ENCODE measurements around the gene ANLN.
A peak's percentile ranks its signal among the peaks of the same experiment; 100 is the strongest.
"Not testable (repeated sequence)": the region's sequence is repeated elsewhere in the genome, so short reads cannot be mapped to it uniquely, and the experiment has no call there.

The ANLN gene

DNA sequence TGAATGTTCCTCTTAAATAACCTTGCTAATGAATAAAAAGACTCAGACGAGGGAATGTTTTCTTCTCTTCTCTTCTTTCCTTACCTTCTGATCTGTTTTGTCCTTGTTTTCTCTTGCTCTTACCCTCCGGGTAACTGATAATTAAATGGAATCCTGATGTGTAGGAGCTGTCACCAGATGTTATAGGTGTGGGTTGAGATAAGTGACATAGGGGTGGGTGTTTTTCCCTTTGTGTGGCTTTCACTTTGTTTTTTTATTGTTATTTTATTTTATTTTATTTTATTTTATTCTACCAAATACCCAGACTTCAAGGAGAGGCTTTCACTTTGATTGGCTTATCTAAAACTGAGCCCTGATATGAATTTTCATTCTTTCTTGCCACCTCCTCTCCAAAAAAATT lies 25.5 kb downstream of the ANLN start:
- no peak for DNase-seq (ENCODE audit: low read depth)

DNA sequence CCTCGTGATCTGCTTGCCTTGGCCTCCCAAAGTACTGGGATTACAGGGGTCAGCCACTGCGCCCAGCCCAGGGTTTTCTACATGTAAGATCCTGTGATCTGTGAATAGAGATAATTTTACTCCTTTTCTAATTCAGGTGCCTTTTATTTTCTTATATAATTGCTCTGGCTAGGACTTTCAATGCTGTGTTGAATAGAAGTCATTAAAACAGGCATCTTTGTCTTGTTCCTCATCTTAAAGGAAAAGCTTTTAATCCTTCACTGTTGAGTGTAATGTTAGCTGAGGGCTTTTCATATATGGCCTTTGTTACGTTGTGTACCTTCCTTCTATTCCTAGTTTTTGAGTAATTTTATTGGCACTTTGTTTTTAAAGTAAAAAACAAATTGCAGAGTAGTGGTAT lies 26.6 kb downstream of the ANLN start:
- no peak for DNase-seq (ENCODE audit: low read depth)

DNA sequence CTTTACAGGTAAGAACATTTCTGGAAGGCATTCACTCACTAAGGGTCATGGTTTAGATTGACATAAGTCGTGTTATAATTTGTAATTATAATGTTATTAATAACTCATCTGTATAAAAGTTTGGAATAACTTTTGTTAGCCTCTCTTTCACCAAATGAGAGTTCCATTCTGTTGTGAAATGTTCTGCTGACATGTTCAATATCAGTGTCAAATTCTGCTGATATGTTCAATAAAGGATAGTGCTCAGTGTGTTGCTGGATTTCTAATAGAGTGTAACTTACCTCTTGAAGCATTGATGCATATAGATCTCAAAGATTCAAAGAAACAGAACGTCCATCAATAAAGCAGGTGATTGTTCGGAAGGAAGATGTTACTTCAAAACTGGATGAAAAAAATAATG lies 30.6 kb downstream of the ANLN start:
- no peak for DNase-seq (ENCODE audit: low read depth)

DNA sequence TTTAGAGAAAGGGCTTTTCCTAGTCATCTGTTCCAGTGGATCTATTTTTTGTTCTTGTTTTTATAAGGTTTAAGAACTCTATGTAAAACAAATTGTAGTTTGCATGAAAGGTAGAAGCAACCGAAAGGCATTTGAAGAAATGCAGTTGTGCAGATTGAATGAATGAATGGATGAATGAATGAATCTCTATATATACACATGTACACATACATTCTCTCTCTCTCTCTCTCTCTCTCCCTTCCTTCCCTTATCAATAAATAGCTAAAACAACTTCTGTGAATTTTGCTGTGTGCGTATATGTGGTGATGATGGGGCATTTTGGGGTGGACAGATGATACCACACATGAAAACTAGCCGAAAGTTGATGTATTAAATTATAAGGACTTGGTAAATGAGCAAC lies 32.4 kb downstream of the ANLN start:
- DNase-seq (ENCODE audit: low read depth): no peak

DNA sequence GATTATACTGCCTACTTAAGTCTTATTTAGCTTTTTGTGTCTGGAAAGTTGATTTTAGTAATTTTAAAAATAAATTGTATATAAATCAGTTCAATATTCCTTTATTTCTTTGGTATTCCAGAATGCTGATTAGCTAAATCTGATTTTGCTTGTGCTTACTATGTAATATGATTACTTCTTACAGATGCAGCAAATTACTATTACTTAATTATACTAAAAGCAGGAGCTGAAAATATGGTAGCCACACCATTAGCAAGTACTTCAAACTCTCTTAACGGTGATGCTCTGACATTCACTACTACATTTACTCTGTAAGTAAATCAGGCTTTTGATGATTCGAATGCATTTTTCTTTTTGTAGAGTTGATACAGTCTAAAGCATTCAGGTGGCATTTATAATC lies 34.0 kb downstream of the ANLN start:
- DNase-seq (ENCODE audit: low read depth): no peak

DNA sequence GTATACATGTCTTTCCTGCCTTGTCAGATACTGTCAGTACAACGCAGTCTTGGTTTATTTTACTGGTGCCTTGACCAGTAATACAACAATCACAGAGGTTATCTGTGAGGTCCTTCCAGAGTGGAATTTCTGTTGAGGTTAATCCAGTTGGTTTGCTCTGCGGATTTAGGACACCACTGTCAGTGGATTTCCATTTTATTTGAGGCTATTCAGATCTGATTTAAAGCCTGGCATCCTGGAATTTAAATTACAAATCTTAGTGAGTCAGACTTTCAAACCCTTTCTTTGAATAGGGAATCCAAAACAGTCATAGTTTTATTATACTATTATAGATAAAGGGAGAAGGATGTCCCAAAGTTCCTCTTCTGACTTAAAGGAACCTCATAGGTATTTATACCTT lies 40.5 kb downstream of the ANLN start:
- no peak for DNase-seq (ENCODE audit: low read depth)

DNA sequence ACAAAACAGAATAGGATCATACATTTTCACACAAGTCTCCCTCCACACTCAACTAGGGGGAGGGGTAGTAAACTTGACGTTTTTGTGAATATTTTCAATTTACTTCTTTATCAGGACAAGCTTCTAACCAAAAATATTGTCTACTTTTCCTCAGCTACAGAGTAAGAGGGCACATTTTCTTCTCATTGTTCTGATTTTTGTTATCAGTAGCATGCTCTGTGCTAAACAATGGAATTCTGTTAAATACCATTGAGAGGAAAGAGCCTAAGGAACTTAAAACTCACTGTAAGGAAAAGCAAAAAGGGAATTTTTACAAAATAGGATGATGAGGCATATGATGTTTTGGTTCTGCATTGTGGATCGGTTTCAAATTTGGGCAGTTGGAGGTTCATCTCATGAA lies 41.2 kb downstream of the ANLN start:
- DNase-seq (ENCODE audit: low read depth): no peak

DNA sequence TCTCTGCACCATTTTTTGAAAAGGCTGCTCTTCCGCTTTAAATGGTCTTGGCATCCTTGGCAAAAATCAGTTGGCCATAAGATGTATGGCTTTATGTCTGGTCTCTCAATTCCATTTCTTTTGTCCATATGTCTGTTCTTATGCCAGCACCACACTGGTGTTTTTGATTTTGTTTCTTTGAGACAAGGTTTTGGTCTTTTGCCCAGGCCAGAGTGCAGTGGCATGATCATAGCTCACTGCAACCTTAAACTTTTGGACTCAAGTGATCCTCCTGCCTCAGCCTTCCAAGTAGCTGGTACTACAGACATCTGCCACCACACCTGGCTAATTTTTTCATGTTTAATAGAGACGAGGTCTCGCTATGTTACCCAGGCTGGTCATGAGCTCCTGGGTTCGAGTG lies 48.5 kb downstream of the ANLN start:
- DNase-seq (ENCODE audit: low read depth): no peak

DNA sequence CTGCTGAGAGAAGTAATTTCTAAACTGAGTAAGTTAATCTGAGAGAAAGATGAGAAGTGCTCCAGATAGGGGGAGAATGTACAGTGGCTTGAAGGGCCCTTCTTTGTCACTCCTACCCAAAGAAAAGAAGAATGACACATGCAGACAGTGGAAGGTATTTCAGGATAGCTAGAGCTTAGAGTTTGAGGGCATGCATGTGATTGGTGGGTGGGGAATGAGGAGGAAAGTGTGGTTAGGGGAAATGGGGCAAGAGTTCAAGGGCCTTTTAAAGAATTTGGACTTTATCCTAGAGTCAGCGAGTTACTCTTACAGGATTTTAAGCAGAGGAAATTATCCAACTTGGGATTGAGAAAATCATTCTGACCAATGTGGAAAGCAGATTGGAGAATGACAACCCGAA lies 50.0 kb downstream of the ANLN start:
- peak; percentile 7 for DNase-seq (ENCODE audit: low read depth)

DNA sequence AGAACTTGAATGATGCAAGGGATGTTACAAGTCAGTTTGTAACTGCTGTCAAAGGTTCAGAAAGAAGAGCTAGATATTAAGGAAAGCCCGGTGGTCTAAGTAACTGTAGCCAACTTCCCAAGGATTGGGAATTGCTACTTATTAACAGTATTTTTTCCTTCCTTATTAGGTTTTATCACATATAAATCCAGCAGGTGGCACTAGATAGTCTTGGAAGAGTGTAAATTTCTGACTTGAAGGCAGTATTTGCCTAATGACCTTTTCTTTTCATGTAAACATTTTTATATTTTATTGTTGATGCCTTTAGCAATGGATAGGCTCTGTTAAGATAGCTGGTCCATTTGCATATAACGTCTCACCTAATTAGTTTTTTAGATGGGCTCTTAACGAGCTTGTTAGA lies 51.2 kb downstream of the ANLN start:
- peak; percentile 49 for DNase-seq (ENCODE audit: low read depth)

DNA sequence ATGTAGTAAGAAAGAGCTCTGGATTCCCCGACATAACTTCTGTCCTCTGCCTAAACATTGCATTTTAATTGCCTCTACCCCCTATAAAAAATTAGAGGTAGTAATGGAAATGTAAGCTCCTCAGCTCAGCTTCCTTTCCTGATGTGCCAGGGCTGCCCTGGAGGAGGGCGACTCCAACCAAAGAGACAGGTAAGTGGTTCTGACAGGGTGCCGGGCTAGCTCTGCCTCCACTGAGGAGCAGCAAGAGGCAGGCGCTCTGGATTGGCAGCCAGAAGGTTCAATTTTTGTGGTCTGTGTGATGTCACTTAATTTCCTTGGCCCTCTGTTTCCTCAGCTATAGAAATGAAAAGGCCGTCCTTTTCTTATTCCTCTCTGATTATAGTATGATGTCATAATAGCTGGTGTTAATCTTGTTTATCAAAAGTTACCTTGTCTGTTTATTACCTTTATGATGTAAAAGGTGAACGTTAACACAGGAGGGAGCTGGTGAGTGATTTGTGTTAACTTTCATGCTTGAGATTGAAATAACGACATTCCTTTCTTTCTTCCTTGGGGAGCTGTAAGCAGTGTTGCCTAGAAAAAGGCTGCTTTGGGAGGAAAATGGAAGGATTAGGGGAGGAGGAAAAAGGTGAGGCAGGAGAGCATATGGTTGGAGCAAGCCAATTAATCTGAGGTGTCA lies 51.8 kb downstream of the ANLN start:
- no peak for DNase-seq (ENCODE audit: low read depth)

DNA sequence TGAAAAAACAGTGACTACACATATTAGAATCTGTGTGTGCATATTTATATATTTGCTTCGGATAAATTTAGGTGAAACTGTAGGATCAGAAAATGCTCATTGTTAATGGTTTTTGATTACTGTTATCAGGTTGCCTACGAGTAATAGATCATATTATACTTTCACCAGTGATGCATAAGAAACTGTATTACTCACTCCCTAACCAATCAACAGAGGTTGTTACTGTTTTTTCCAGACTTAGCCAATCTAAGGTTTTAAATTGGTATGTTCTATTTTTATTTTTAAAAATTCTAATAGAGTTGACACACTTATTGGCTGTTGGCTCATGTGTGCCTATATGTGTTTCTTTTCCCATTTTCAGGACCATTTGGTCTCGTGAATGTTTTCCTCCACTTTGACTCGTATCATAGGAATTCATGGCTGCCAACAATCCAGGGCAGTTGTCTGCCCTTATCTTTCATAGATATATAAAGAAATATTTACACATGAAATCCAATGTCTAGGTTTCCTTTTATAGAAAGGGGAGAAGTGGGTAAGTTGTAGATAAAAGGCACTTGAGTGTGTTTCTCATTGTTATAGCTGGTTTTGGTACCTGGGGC lies 59.2 kb downstream of the ANLN start:
- DNase-seq (ENCODE audit: low read depth): peak; percentile 50

DNA sequence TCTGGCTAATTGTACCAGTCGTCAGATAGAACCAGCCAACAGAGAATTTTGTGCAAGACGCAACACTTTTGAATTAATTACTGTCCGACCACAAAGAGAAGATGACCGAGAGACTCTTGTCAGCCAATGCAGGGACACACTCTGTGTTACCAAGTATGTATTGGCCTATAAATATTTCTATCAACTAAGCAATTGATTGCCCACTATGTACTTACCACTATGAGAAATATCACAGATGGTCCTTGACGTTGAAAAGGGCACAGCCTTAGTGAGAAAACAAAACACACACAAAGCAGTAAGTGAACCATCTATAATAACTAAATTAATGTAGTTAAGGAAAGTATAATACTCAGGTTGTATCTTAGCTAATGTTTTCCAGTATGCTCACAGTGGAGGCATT lies 60.0 kb downstream of the ANLN start:
- no peak for DNase-seq (ENCODE audit: low read depth)

DNA sequence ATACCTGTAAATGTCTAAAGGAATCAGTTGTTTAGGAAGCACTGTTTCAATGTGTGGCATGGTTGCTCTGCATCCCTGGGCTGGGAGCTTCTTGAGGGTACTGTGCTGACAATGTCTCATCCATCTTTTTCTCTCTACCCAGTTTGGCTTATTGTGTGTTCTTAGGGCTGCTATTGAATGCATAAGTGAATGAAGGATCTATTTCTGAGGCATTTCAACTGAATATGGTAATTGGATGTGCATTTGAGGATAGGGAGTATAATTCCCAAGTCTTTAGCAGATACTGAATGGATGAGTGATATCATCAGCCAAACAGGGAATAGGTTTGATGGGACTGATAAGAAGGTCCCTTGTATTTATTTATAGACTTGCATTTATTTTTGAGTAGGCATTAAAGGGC lies 64.1 kb downstream of the ANLN start:
- DNase-seq (ENCODE audit: low read depth): no peak

DNA sequence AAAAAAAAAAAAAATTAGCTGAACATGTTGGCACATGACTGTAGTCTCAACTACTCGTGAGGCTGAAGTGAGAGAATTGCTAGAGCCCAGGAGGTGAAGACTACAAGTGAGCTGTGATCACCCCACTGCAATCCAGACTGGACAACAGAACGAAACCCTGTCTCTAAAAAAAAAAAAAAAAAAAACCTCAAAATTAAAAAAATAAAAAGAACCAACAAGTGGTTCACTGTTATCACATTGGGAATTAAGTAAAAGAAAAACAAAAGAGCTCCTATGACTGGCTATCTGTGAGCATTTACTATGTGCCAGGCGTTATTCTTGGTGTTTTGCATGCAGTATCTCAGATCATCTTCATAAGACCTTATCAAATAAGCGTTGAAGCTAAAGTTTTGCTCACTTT lies 66.0 kb downstream of the ANLN start:
- no peak for DNase-seq (ENCODE audit: low read depth)

DNA sequence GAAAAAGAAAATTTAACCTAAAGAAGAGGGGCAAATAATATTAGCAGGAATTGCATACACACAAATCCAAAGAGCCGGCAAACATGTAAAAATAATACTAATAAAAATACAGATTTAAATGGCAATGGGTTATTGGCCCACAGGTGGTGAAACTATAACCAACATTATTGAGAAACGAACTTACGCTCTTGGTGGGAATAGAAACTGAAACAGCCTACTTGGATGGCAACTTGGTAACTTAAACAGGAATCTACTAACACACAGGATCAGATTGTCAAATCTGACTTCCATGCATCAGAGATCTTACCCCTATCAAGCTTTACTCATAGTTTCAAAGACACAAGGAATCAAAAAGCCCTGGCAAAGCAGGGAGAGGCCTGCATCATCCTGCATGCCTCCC lies 66.5 kb downstream of the ANLN start:
- DNase-seq (ENCODE audit: low read depth): no peak

DNA sequence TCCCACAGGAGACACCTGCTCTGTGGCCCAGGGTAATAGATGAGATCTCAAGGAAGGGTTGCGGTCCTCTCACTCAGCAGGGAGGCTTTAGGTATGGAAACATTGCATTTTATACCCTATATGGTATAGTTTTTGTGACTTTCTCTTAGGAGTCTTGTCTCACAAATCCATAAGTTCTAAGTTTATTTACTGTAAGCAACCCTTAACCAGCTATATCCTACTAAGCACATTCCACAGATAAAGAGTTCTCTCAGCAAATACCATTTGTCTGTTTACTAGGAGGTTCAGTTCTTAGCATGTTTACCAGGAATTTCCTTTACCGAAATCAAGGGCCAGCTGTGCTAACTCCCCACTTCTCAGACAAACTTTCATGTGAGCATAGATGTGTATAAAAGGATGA lies 66.9 kb downstream of the ANLN start:
- peak; percentile 22 for DNase-seq (ENCODE audit: low read depth)

DNA sequence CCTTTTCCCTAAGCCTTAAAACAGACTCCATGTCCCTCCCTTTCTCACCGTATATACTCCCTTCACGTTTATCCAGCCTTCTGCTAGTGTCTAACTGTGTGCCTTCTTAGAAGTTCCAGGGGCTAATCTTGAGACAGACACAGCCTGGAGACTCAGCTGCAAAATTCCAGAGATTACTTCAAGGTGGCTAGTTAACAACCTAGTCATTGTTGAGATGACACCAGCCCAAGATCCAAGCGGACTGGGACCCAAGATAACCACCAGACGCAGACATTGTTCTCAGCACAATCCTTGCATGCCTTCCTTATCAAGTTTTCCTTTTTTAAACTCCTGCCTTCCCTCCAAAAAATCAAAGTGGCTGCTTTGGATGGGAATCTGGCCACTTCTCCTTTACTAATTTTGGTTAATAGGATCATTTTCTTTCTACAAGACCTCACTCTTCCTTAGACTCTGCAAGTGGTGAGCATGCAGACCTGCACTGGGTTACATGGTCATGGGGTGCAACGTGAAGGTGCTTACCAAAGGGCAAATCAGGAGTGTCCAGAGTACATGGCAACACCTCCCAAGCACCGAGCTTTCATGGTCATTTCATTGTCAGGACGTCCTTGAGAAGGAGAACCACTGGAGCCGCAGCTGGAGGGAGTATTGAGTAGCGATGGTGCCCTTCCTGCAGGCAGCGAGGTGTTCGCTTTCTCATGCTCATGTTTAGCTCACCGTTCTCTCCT lies 69.7 kb downstream of the ANLN start:
- DNase-seq (ENCODE audit: low read depth): no peak

DNA sequence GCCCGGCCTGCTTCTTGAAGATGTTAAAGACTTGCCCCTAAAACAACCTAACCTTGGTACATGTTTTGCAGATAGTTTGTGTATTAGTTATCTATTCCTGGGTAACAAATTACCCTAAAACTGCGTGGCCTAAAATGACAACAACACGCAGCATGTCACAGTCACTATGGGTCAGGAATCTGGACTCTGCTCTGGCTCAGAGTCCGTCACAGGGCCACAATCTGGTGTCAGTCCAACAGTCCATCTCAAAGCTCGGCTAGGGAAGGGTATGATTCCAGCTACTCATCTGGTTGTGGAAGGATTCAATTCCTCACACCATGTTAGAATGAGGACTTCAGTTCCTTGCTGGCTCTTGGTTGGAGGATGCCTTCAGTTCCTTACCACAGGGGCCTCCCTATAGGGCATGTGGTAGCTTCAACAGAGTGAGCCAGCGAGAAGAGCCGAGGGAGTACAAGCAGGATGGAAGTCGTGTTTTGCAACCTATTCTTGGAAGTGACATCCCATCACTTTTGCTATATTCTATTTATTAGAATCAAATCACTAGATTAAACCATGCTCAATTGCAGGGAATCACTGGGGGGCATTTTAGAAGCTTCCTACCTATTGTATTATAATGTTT lies 71.3 kb downstream of the ANLN start:
- DNase-seq (ENCODE audit: low read depth): no peak

DNA sequence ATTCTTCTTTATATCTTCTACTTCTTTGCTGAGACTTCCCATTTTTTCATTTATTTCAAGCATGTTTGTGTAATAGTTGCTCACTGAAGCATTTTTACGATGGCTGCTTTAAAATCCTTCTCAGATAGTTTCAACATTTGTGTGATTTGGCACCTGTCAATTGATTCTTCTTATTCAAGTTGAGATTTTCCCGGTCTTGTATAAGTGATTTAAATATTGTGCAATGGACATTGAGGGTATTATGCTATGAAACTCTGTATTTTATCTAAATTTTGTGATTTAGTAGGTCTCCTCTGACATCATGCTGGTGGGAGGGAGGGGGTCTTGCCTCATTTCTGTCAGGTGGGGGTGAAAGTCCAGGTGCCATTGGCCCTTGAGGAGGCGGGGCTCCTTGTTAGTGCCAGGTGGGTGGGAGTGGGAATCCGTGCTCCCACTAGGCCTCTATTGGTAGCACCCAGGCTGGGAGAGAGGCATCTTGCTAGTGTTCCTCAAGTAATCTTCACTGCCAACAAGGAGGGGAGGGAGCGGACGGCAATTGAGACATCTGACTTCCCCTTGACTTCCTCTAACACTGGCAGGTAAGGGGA lies 73.0 kb downstream of the ANLN start:
- no peak for DNase-seq (ENCODE audit: low read depth)

DNA sequence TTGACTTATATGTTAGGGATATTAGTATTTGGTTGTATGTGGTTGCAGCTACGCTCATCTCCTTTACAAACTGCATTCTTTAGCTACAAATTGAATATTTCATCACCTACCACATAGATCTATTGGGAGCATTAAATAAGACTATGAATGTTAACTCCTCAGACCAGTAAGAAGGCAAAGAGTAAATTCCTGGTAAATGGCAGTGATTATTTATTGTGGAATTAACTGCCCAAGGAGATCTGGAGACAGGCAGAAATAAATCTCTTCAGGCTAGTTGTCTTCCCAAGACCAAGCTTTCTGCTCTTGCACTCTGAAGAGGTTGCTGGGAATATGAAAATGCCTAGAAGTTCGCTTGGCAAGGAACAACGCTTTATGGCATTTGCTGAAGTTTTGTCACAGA lies 74.6 kb downstream of the ANLN start:
- DNase-seq (ENCODE audit: low read depth): no peak

DNA sequence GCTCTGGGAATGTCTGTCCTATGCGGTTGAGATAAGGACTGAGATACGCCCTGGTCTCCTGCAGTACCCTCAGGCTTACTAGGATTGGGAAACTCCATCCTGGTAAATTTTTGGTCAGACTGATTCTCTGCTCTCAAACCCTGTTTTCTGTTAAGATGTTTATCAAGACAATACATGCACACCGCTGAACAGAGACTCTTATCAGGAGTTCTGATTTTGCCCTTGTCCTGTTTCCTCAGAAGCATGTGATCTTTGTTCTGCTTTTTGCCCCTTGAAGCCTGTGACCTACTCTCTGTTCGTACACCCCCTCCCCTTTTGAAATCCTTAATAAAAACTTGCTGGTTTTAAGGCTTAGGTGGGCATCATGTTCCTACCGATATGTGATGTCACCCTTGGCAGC lies 76.3 kb downstream of the ANLN start:
- not testable (repeated sequence) for DNase-seq (ENCODE audit: low read depth)
